ENCODE data around the gene ADM. TPM values are rescaled to one million over a fixed set of nuclear protein-coding genes. Genes with fewer than 3 reads are reported as not detected.

ADM gene
- total and polyA plus RNA-seq, 2 experiments from 2014 or later: 74.1 to 90.3 TPM

DNA sequence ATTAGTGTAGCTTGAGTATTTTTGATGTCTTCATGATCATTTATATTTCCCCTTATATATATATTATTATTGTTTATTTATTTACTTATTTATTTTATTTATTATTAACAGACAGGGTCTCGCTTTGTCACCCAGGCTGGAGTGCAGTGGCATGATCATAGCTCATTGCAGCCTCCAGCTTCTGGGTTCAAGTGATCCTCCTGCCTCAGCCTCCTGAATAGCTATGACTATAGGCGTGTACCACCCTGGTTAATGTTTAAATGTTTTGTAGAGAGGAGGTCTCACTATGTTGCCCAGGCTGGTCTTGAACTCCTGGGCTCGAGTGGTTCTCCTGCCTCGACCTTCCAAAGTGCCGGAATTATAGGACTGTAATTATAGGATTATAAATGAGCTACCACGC is 10.2 kb downstream of the ADM start:
- Histone ChIP-seq H3K4me2 (no peak overlapping the region), H3K79me2 (no peaks in the 10 kb centered on the region), H3K27ac (no peak overlapping the region)

DNA sequence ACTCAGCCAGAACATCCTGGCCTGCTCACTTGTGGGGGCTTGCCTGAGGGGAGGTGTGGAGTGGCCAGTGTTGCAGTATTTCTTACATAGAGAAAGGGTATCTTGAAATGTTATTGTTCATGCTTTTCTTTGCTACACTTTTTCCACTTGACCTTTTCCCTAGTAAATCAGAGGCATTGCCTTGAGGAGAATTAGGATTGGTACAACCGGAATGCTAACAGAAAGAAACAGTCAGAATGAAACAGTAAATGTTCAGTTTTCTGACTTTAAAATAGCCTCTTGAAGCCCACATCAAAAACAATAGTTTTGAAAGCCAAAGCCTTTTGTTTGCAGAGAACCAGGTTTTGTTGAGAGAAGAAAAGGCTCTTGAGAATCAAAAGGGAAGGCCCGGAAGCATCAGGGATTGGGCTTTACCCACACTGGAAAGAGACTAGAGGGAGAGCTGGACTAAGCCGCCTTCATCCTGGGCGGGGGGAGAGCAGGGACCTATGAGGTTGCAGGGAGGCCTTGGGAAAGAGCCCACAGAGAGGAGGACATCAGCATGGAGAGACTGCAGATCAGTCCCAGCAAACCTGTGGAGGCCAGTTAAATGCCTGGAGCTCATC is 12.4 kb downstream of the ADM start:
- Histone ChIP-seq H2AFZ (peak overlapping the region; percentile 11), H3K27ac (no peak overlapping the region)
- TF ChIP-seq, protein P1, sequence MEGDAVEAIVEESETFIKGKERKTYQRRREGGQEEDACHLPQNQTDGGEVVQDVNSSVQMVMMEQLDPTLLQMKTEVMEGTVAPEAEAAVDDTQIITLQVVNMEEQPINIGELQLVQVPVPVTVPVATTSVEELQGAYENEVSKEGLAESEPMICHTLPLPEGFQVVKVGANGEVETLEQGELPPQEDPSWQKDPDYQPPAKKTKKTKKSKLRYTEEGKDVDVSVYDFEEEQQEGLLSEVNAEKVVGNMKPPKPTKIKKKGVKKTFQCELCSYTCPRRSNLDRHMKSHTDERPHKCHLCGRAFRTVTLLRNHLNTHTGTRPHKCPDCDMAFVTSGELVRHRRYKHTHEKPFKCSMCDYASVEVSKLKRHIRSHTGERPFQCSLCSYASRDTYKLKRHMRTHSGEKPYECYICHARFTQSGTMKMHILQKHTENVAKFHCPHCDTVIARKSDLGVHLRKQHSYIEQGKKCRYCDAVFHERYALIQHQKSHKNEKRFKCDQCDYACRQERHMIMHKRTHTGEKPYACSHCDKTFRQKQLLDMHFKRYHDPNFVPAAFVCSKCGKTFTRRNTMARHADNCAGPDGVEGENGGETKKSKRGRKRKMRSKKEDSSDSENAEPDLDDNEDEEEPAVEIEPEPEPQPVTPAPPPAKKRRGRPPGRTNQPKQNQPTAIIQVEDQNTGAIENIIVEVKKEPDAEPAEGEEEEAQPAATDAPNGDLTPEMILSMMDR (IDR thresholded peaks at IDR 0.05; ENCODE audit: poor library complexity): no peak
- TF ChIP-seq EZH2 (IDR thresholded peaks at IDR 0.05; ENCODE audit: borderline replicate concordance): no peak
- TF ChIP-seq EZH2phosphoT487 (IDR thresholded peaks at IDR 0.05; ENCODE audit: low read depth, severe bottlenecking, unreplicated experiment): no peak

More for the DNA sequence above, 10.2 kb downstream of the ADM start:
- no peaks in the 10 kb centered on the region for H3K27me3 ChIP-seq
- DNase-seq (ENCODE audit: low spot score): no peak
- H3K9me2 ChIP-seq (replicated peaks; ENCODE audit: insufficient read depth): no peaks in the 10 kb centered on the region
- no peaks in the 10 kb centered on the region for H4K20me1 ChIP-seq (ENCODE audit: insufficient read depth, poor library complexity, severe bottlenecking)
- H3K36me3 ChIP-seq (replicated peaks; ENCODE audit: insufficient read depth, low read depth): no peaks in the 10 kb centered on the region
- 96% methylated on average over 6 of the region's 6 CpGs for WGBS (ENCODE audit: low lambda C conversion rate, missing lambda C conversion rate)
- no peaks in the 10 kb centered on the region for H3K9me3 ChIP-seq (ENCODE audit: low read depth)
- peaks cover 3% of the 10 kb centered on the region for H3K4me1 ChIP-seq (ENCODE audit: insufficient read depth)
- H3K4me3 ChIP-seq: no peak overlapping the region
- TF ChIP-seq EZH2phosphoT487 (IDR thresholded peaks at IDR 0.05; ENCODE audit: low read depth, severe bottlenecking, unreplicated experiment) (no peak), EZH2 (IDR thresholded peaks at IDR 0.05; ENCODE audit: borderline replicate concordance) (no peak)
- TF ChIP-seq, protein P1 (IDR thresholded peaks at IDR 0.05; ENCODE audit: poor library complexity): no peak
- H2AFZ ChIP-seq: no peak overlapping the region

DNA sequence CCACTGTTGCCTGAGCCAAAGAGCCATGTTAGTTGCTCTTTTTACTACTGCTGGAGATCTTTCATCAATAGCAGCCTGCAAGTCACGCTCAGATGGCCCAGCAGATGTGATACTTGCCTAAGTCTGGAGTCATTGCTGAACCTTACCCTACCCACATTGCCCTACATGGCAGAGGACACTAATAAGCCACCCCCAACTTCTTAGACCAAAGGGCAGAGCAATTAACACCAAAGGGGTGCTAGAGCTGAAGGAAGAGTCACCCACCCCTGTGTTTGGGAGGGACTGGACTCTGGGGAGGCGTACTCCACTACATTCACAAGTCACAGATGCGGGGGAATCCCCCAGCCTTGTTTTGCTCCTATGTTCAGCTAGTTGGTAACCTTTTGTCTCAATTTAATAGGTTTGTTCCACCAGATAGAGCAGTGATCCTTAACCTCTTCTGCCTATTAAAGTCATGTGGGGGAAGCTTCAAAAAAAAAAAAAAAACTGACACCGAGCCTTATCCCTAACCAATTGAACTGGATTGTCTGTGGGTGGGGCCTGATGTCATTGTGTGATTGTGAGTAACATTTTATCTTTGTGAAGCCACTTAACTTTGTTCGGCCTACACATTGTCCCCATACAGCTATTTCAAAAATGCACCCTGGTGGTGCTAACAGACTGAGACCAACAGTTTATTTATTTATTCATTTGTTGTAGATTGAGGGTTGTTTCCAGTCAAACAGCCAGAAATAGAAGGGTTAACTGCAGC is 13.1 kb downstream of the ADM start:
- no peak overlapping the region for H2AFZ ChIP-seq
- TF ChIP-seq EZH2phosphoT487 (IDR thresholded peaks at IDR 0.05; ENCODE audit: low read depth, severe bottlenecking, unreplicated experiment) (no peak), EZH2 (IDR thresholded peaks at IDR 0.05; ENCODE audit: borderline replicate concordance) (no peak)
- TF ChIP-seq, protein P1 (IDR thresholded peaks at IDR 0.05; ENCODE audit: poor library complexity): no peak
- H3K4me1 ChIP-seq (ENCODE audit: insufficient read depth): peaks cover 6% of the 10 kb centered on the region
- no peak overlapping the region for H3K4me3 ChIP-seq
- 84% methylated on average over 5 of the region's 5 CpGs for WGBS (ENCODE audit: low lambda C conversion rate, missing lambda C conversion rate)
- no peaks in the 10 kb centered on the region for H4K20me1 ChIP-seq (ENCODE audit: insufficient read depth, poor library complexity, severe bottlenecking)
- no peak overlapping the region for H3K4me2 ChIP-seq
- no peaks in the 10 kb centered on the region for H3K36me3 ChIP-seq (replicated peaks; ENCODE audit: insufficient read depth, low read depth)
- H3K9me3 ChIP-seq (ENCODE audit: low read depth): no peaks in the 10 kb centered on the region
- H3K27me3 ChIP-seq: no peaks in the 10 kb centered on the region
- no peak overlapping the region for H3K27ac ChIP-seq
- DNase-seq (ENCODE audit: low spot score): no peak
- no peaks in the 10 kb centered on the region for H3K79me2 ChIP-seq
- H3K9me2 ChIP-seq (replicated peaks; ENCODE audit: insufficient read depth): no peaks in the 10 kb centered on the region

More for the DNA sequence above, 12.4 kb downstream of the ADM start:
- no peaks in the 10 kb centered on the region for H3K36me3 ChIP-seq (replicated peaks; ENCODE audit: insufficient read depth, low read depth)
- no peaks in the 10 kb centered on the region for H3K9me3 ChIP-seq (ENCODE audit: low read depth)
- no peaks in the 10 kb centered on the region for H3K27me3 ChIP-seq
- WGBS (ENCODE audit: low lambda C conversion rate, missing lambda C conversion rate): 75% methylated on average over 4 of the region's 4 CpGs
- H3K9me2 ChIP-seq (replicated peaks; ENCODE audit: insufficient read depth): no peaks in the 10 kb centered on the region
- H3K4me1 ChIP-seq (ENCODE audit: insufficient read depth): peaks cover under 1% of the 10 kb centered on the region
- H3K79me2 ChIP-seq: no peaks in the 10 kb centered on the region
- H3K4me2 ChIP-seq: no peak overlapping the region
- H3K4me3 ChIP-seq: no peak overlapping the region
- no peak for DNase-seq (ENCODE audit: low spot score)
- H4K20me1 ChIP-seq (ENCODE audit: insufficient read depth, poor library complexity, severe bottlenecking): no peaks in the 10 kb centered on the region
